GM19452 (cell line): ENCODE results near the gene NCBP3.
"Not testable (repeated sequence)": the region's sequence is repeated elsewhere in the genome, so short reads cannot be mapped to it uniquely, and the experiment has no call there.

ENCODE experiments used
- ATAC-seq: cut with Tn5 transposase; IDR thresholded peaks from one replicate; pipeline ENCODE4 v1.9.1; 2021; ENCODE audit not compliant: unreplicated experiment

The NCBP3 gene

GRCh38 chr17:3794557-3795389 lies 51.3 kb downstream of the NCBP3 start:
- ATAC-seq = no peak

- ATAC-seq = not testable (repeated sequence)
Observed at GRCh38 chr17:3794152-3794551, 51.9 kb downstream of the NCBP3 start.

DNA sequence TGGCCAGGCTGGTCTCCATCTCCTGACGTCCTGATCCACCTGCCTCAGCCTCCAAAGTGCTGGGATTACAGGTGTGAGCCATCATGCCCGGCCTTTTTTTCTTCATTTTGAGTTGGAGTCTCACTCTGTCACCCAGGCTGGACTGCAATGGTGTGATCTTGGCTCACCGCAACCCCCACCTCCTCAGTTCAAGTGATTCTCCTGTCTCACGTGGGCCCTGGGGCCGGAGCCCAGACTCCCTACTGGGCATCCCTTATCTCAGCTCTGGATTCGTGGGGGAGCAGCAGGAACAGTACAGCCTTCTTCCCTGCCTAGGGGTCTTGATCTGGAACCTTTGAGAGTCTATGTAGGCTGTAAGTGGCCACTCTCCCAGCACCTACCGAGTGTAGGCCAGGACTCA lies 52.8 kb downstream of the NCBP3 start:
- ATAC-seq = not testable (repeated sequence)

DNA sequence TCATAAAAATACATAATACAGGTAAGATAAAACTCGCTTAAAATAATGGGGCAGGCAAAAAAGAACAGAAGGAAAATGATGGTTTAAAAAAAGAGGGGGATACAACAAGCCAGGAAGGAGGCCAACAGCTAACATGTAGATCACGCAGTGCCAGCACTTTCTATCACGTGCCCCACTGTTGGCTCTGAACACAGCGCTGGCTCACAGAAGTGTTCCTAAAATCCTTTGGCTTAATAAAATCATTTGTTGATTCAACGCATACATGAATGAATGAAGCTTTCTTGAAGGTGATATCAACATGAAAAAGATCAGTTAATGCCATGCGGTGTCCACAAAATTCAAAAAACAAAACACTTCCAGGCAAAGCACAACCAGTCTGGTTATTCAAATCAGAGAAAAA lies 53.6 kb downstream of the NCBP3 start:
- ATAC-seq = no peak

DNA sequence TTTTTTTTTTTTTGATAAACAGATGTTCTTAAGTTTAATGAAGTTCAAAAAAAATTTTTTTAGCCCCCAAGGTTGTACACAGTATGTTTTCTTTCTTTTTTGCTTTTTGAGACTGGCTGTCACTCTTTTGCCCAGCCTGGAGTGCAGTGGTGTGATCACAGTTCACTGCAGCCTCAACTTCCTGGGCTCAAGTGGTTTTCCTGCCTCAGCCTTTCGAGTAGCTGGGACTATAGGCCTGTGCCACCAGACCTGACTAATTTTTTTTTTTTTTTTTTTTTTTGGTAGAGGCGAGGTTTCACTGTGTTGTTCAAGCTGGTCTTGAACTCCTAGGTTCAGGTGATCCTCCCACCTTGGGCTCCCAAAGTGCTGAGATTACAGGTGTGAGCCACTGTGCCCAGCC lies 57.8 kb downstream of the NCBP3 start:
- ATAC-seq = no peak

GRCh38 chr17:3785323-3785722 lies 60.7 kb downstream of the NCBP3 start:
- not testable (repeated sequence) for ATAC-seq

DNA sequence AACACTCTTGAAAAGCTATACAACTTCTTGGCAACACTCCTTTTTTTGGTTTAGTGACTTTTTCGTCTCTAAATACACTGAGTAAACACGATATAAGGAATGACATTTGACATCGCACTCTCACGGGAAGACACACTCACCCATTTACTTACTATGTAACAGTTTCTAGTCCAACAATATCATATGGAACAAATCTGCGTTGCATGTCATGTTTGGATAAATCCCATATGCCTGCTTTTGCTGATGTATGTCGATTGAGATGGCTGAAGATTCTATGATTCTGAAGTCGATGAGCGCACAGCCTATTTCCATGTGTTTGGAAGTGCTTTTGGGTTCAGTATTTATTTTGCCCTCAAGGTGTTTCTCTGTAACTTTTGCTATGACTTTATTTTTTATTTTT lies 63.3 kb downstream of the NCBP3 start:
- no peak for ATAC-seq

DNA sequence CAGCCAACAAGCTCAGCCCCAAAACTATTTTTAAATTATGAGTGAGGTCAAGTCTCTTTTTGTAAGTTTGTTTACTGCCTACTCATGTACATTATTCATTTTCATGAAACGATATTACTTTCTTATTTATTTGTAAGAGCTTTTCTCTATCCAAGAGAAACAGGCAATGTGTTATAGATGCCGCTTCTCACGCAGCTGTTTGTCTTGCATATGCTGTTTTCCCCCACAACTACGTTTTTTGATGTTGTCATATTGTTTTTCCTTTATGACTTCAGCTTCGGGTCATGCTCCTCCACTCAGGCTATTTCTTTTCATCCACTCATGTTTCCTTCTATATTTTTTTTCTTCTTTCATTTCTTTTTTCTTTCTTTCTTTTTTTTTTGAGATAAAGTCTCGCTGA lies 65.1 kb downstream of the NCBP3 start:
- no peak for ATAC-seq

GRCh38 chr17:3777366-3778120 lies 68.5 kb downstream of the NCBP3 start:
- ATAC-seq = no peak

DNA sequence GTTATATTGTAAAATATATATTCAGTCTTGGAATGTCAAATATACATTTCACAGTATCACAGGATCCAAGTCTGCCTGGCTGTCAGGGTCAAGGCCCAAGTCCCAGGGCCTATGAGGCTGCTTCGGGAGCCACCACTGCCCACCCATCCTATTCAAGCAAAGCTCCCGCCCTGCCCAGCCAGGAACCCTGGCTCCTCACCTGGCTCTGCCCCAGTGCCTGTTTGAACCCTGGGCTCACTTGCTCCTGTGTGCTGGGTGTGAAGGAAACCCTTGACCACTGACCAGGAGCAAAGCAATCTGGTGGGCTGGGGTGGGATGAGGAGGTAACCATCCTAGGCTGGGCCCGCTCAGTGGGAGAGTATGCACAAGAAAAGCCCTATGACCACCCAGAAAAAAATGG lies 72.1 kb downstream of the NCBP3 start:
- ATAC-seq = no peak

DNA sequence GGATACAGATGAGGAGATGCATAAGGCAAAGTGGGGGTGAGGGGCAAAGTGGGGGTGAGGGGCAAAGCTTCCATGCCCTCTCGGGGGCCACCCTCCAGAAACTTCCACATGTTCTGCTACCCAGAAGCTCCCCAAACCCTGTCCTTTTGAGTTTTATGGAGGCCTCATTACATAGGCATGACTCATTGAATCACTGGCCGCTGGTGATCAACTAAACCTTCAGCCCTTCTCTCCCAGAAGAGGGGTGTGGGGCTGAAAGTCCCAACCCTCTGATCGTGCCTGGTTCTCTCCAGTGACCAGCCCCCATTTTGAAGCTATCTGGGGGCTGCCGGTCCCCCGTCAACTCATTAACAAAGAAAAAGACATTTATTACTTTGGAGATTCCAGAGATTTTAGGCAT lies 72.5 kb downstream of the NCBP3 start:
- no peak for ATAC-seq

DNA sequence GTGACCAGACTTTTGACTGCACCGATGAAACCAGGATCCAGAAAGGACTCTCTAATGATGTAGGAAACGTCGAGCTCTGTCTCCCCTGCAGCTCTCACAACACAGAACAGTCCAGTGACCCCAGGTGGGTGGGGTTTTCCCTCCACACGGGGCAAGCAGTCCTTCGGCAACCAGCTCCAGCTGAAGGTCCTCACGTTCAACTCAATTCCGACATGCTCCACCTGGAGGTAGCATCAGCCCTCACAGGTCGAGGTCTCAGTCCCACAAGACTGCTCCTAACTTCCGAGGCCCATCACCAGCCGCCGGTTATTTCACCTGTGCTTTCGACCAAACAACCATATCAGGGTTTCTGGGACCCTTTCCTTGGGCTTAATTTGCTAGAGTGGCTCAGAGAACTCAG lies 73.3 kb downstream of the NCBP3 start:
- no peak for ATAC-seq

GRCh38 chr17:3771140-3771539 lies 74.9 kb downstream of the NCBP3 start:
- no peak for ATAC-seq

DNA sequence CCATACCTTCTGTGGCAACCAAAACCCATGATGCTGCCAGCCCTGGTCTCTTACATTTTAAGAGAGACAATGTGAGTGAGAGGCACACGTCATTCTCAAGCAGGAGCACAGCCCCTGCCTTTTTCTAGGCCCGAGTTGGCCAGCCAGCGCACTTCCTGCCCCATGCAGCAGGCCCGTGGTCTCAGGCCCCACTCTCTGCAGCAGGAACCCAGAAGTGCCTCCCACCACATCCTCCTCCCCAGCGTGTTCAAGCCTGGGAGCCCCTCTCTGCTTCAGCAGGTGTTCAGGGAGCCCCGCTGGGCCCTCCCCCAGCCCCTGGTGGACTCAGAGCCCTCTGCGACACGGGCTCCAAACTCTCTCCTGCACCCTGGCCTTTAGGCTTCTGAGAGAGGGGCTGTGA lies 75.6 kb downstream of the NCBP3 start:
- no peak for ATAC-seq

DNA sequence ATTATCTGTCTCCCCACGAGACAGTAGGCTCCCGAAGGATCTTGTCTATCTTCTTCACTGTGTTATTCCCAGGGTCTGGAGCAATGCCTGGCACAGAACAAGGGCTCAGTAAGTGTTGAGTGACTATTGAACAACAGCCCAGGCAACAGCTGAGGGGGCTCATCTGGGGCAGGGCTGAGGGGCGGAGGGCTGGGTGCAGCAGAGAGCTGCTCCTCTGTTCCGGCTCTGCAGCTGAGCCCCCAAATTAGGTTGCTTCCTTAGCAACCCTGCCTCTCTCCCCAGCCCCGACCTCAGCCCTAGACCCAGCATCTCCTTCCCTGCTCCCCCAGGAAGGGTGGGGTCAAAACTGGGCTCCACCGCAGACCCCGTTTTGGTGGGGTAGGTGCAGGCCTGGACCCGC lies 77.3 kb downstream of the NCBP3 start:
- ATAC-seq = no peak

- no peak for ATAC-seq
Observed at GRCh38 chr17:3768341-3768740, 77.7 kb downstream of the NCBP3 start.

GRCh38 chr17:3766779-3767178 lies 79.3 kb downstream of the NCBP3 start:
- no peak for ATAC-seq

- no peak for ATAC-seq
Observed at GRCh38 chr17:3765981-3766380, 80.1 kb downstream of the NCBP3 start.

GRCh38 chr17:3763777-3764170 lies 82.3 kb downstream of the NCBP3 start:
- no peak for ATAC-seq

- ATAC-seq = peak; percentile 72
Observed at GRCh38 chr17:3762922-3763776, 82.9 kb downstream of the NCBP3 start.

GRCh38 chr17:3761918-3762380 lies 84.1 kb downstream of the NCBP3 start:
- no peak for ATAC-seq
